K562 (cell line): ENCODE data around the gene ZNF512B. TPM values are rescaled to one million over a fixed set of nuclear protein-coding genes. Genes with fewer than 3 reads are reported as not detected.

ENCODE experiments used
- BMI1 ChIP-seq: fragments of 150-350 bp; IDR thresholded peaks from 2 replicates; pipeline ENCODE4 v1.6.1; 2014; ENCODE audit warnings: low read length
- GTF2F1 ChIP-seq: IDR thresholded peaks from 2 replicates; pipeline ENCODE4 v1.6.1; 2011; ENCODE audit warnings: low read depth, low read length, improper control_type of control experiment
- HBP1 ChIP-seq: fragments of 450-650 bp; formaldehyde crosslinking; IDR thresholded peaks from 2 replicates; pipeline ENCODE4 v1.4.0; 2022; ENCODE audit warnings: missing genetic modification characterization
- KLF10 ChIP-seq: fragments of 250-450 bp; sonication (Bioruptor Pico); IDR thresholded peaks from 2 replicates; pipeline ENCODE4 v1.6.1; 2021; ENCODE audit warnings: matching md5 sums
- NCOA1 ChIP-seq: fragments of 450-650 bp; IDR thresholded peaks from 2 replicates; pipeline ENCODE4 v1.6.1; 2016; ENCODE audit warnings: low read depth
- NFE2 ChIP-seq: IDR thresholded peaks from 2 replicates; pipeline ENCODE4 v1.6.1; 2014; ENCODE audit warnings: antibody characterized with exemption, low read depth
- PHB2 ChIP-seq: fragments of 450-650 bp; IDR thresholded peaks from 2 replicates; pipeline ENCODE4 v1.6.1; 2017; ENCODE audit warnings: low read depth
- PTTG1 ChIP-seq: fragments of 450-650 bp; IDR thresholded peaks from 2 replicates; pipeline ENCODE4 v1.6.1; 2016; ENCODE audit warnings: low read depth, mild to moderate bottlenecking, missing genetic modification characterization, missing compliant biosample characterization
- SMAD2 ChIP-seq: fragments of 150-350 bp; IDR thresholded peaks from 2 replicates; pipeline ENCODE4 v1.6.1; 2014; ENCODE audit warnings: low read depth, mild to moderate bottlenecking, low read length
- SMARCE1 ChIP-seq: fragments of 450-650 bp; IDR thresholded peaks from 2 replicates; pipeline ENCODE4 v1.7.1; 2016; ENCODE audit warnings: mild to moderate bottlenecking
- SOX6 ChIP-seq: fragments of 450-650 bp; IDR thresholded peaks from 2 replicates; pipeline ENCODE4 v1.6.1; 2014; ENCODE audit warnings: mild to moderate bottlenecking
- TCFL5 ChIP-seq: fragments of 250-450 bp; sonication (Bioruptor Pico); conservative IDR thresholded peaks from 2 replicates; pipeline ENCODE4 v1.6.1; 2021; ENCODE audit warnings: mild to moderate bottlenecking, moderate library complexity, matching md5 sums
- ZNF175 ChIP-seq: fragments of 200-800 bp; sonication (Bioruptor generic); IDR thresholded peaks from 2 replicates; pipeline ENCODE4 v1.6.1; 2016; ENCODE audit warnings: low read depth, mild to moderate bottlenecking, missing genetic modification characterization, missing compliant biosample characterization
- ZNF232 ChIP-seq: sonication (generic); formaldehyde crosslinking; IDR thresholded peaks from 2 replicates; pipeline ENCODE4 v1.8.0; 2022; ENCODE audit warnings: mild to moderate bottlenecking, missing genetic modification reagents
- ZNF668 ChIP-seq: fragments of 250-450 bp; sonication (Bioruptor Pico); IDR thresholded peaks from 2 replicates; pipeline ENCODE4 v1.8.0; 2022; ENCODE audit warnings: mild to moderate bottlenecking, inconsistent platforms
- ZNF766 ChIP-seq: fragments of 200-800 bp; sonication (Bioruptor generic); conservative IDR thresholded peaks from 2 replicates; pipeline ENCODE4 v1.6.1; 2016; ENCODE audit warnings: missing genetic modification characterization, missing compliant biosample characterization
- polyA plus RNA-seq, 8 experiments: library from polyadenylated mRNA; depleted of rRNA in 4 of 8; stranded (reverse) in 5 of 8; unstranded in 3 of 8; fragments of >200 nt; fragmentation: Nextera tagmentation in 2 of 8; fragmentation: Illumina TruSeq in 1 of 8; extraction: Ambion mirVana in 2 of 8; extraction: Trizol in 1 of 8; gene quantifications; 2 replicates each; pipeline versions ENCODE4 v1.2.1 to v1.2.3, GENCODE V29; 2011 to 2014; ENCODE audit warnings: inconsistent platforms in 1 of 8, missing spikeins in 1 of 8
- total RNA-seq, 7 experiments: library from RNA; depleted of rRNA in 6 of 7; stranded (reverse); fragments of >200 nt in 6 of 7; fragmentation: Illumina TruSeq in 2 of 7; extraction: Trizol in 2 of 7; gene quantifications; 2 replicates each; pipeline versions ENCODE4 v1.2.1 to v1.2.3, GENCODE V29; 2011 to 2021; ENCODE audit warnings: low replicate concordance in 1 of 7
- TF ChIP-seq, protein P1 (sequence below): fragments of 450-650 bp; IDR thresholded peaks from 2 replicates; pipeline ENCODE4 v1.7.1; 2018; ENCODE audit warnings: mild to moderate bottlenecking, low read depth; ENCODE audit not compliant: partially characterized antibody
- TF ChIP-seq, protein P2 (sequence below): fragments of 250-450 bp; sonication (Bioruptor Pico); IDR thresholded peaks from 2 replicates; pipeline ENCODE4 v1.8.0; 2021; ENCODE audit warnings: moderate library complexity, mild to moderate bottlenecking, inconsistent platforms
- TF ChIP-seq, protein P3 (sequence below): sonication (generic); formaldehyde crosslinking; IDR thresholded peaks from 2 replicates; pipeline ENCODE4 v1.8.1; 2023; ENCODE audit warnings: mild to moderate bottlenecking, missing genetic modification reagents
- TF ChIP-seq, protein P4 (sequence below): sonication (generic); formaldehyde crosslinking; IDR thresholded peaks from 2 replicates; pipeline ENCODE4 v1.8.1; 2022; ENCODE audit warnings: missing genetic modification reagents

The ZNF512B gene
- total and polyA plus RNA-seq, 9 of the 15 experiments (the other 6 are each of a cell fraction or from before 2014, with no cell fraction given), result 0.01 to 27.8 (median 8.2) TPM

GRCh38 chr20:63980806-63981728, 11.3 kb upstream of the ZNF512B start, which contains the start of gene PRPF6 (continued):
- TF ChIP-seq, protein P1, sequence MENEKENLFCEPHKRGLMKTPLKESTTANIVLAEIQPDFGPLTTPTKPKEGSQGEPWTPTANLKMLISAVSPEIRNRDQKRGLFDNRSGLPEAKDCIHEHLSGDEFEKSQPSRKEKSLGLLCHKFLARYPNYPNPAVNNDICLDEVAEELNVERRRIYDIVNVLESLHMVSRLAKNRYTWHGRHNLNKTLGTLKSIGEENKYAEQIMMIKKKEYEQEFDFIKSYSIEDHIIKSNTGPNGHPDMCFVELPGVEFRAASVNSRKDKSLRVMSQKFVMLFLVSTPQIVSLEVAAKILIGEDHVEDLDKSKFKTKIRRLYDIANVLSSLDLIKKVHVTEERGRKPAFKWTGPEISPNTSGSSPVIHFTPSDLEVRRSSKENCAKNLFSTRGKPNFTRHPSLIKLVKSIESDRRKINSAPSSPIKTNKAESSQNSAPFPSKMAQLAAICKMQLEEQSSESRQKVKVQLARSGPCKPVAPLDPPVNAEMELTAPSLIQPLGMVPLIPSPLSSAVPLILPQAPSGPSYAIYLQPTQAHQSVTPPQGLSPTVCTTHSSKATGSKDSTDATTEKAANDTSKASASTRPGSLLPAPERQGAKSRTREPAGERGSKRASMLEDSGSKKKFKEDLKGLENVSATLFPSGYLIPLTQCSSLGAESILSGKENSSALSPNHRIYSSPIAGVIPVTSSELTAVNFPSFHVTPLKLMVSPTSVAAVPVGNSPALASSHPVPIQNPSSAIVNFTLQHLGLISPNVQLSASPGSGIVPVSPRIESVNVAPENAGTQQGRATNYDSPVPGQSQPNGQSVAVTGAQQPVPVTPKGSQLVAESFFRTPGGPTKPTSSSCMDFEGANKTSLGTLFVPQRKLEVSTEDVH, result peak; percentile 96
- TF ChIP-seq ZNF766 (CRISPR knock-in tag) (peak; percentile 46; the same call in 1 of the 2 replicates), BMI1 (no peak), NFE2 (no peak), ZNF175 (no peak), SMAD2 (no peak), KLF10 (CRISPR knock-in tag) (no peak), PHB2 (no peak), NCOA1 (no peak), SOX6 (peak; percentile 67), HBP1 (CRISPR knock-in tag) (no peak), ZNF668 (CRISPR knock-in tag) (no peak), SMARCE1 (no peak), ZNF232 (CRISPR knock-in tag) (no peak), TCFL5 (CRISPR knock-in tag) (no peak), GTF2F1 (no peak), PTTG1 (tag) (no peak)
- TF ChIP-seq, protein P2, sequence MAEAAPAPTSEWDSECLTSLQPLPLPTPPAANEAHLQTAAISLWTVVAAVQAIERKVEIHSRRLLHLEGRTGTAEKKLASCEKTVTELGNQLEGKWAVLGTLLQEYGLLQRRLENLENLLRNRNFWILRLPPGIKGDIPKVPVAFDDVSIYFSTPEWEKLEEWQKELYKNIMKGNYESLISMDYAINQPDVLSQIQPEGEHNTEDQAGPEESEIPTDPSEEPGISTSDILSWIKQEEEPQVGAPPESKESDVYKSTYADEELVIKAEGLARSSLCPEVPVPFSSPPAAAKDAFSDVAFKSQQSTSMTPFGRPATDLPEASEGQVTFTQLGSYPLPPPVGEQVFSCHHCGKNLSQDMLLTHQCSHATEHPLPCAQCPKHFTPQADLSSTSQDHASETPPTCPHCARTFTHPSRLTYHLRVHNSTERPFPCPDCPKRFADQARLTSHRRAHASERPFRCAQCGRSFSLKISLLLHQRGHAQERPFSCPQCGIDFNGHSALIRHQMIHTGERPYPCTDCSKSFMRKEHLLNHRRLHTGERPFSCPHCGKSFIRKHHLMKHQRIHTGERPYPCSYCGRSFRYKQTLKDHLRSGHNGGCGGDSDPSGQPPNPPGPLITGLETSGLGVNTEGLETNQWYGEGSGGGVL (CRISPR knock-in tag), result no peak
- TF ChIP-seq, protein P3, sequence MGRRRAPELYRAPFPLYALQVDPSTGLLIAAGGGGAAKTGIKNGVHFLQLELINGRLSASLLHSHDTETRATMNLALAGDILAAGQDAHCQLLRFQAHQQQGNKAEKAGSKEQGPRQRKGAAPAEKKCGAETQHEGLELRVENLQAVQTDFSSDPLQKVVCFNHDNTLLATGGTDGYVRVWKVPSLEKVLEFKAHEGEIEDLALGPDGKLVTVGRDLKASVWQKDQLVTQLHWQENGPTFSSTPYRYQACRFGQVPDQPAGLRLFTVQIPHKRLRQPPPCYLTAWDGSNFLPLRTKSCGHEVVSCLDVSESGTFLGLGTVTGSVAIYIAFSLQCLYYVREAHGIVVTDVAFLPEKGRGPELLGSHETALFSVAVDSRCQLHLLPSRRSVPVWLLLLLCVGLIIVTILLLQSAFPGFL (CRISPR knock-in tag), result no peak
- TF ChIP-seq, protein P4, sequence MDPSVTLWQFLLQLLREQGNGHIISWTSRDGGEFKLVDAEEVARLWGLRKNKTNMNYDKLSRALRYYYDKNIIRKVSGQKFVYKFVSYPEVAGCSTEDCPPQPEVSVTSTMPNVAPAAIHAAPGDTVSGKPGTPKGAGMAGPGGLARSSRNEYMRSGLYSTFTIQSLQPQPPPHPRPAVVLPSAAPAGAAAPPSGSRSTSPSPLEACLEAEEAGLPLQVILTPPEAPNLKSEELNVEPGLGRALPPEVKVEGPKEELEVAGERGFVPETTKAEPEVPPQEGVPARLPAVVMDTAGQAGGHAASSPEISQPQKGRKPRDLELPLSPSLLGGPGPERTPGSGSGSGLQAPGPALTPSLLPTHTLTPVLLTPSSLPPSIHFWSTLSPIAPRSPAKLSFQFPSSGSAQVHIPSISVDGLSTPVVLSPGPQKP (CRISPR knock-in tag), result no peak
